ENCODE results near the gene PLK3. TPM values are rescaled to one million over a fixed set of nuclear protein-coding genes. Genes with fewer than 3 reads are reported as not detected.
A peak's percentile ranks its signal among the peaks of the same experiment; 100 is the strongest.
"Not testable (repeated sequence)": the region's sequence is repeated elsewhere in the genome, so short reads cannot be mapped to it uniquely, and the experiment has no call there.

Gene PLK3
- total and polyA plus RNA-seq, 12 donors: 4.4 to 51.8 (median 17.1) TPM

DNA sequence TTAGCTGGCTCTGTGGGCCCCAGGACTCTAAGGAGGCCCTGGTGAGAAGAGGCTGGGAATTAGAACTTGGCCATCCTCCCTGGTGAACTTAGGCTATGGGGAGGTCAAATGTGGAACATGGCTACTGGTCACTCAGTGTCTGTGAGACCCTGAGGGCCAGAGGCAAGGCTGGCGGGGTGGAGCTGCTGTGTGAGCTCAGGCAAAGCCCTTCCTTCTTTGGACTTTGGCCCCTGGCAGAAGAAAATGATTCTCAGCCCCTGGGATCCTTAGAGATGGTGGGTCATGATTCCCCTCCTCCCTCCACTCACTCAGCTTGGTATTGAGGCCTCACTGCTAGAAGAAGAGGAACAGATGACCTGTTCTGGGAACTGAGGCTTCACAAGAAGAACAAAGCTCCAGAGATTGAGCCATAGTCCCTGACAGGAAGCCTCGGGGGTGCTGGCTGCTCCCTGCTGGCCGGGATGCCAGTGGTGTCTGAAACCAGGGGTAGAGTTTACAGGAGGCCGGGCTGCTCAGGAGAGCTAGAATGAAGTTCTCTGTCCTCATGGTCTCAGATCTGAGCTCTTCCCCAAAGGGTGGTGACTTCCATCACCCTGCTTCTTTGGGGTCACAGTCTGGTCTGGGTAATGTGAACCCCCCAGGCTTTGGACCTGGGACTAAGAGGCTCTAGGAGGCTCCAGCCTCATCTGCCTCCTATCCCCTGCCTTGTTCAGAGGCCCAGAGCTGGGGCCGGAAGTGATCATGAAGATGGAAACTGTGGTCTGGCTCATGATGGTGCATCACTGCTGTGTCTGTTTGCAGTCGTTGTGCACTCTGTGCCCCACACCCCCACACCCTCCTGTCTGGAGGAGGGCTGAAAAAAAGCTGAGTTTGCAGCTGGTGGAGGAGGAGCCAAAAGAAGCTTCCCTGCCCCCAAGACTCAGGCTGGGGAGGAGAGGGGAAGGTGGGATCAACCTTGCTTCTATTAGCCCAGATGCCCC lies 9.1 kb downstream of the PLK3 start:
- TF ChIP-seq, protein P1, sequence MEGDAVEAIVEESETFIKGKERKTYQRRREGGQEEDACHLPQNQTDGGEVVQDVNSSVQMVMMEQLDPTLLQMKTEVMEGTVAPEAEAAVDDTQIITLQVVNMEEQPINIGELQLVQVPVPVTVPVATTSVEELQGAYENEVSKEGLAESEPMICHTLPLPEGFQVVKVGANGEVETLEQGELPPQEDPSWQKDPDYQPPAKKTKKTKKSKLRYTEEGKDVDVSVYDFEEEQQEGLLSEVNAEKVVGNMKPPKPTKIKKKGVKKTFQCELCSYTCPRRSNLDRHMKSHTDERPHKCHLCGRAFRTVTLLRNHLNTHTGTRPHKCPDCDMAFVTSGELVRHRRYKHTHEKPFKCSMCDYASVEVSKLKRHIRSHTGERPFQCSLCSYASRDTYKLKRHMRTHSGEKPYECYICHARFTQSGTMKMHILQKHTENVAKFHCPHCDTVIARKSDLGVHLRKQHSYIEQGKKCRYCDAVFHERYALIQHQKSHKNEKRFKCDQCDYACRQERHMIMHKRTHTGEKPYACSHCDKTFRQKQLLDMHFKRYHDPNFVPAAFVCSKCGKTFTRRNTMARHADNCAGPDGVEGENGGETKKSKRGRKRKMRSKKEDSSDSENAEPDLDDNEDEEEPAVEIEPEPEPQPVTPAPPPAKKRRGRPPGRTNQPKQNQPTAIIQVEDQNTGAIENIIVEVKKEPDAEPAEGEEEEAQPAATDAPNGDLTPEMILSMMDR (IDR thresholded peaks at IDR 0.05): peak in 3 of 6 experiments; percentile 2 to 19 (median 11)
- TF ChIP-seq POLR2A (IDR thresholded peaks at IDR 0.05): peak in 1 of 2 donors; percentile 17
- Histone ChIP-seq H3K9me3 (replicated peaks in 1 of 3) (no peaks in the 10 kb centered on the region), H3K27me3 (no peaks in the 10 kb centered on the region), H3K4me1 (replicated peaks in 1 of 2) (peaks cover 64 to 76% of the 10 kb centered on the region in 2 donors), H3K27ac (peak overlapping the region; percentile 96 to 100 (median 99)), H3K36me3 (replicated peaks in 1 of 2) (peaks cover 0 to 23% of the 10 kb centered on the region in 2 donors), H3K4me3 (peak overlapping the region in 1 of 4 donors; percentile 48)
- intact Hi-C loops (cut with DNase I): no loop called here
- DNase-seq: peak in 6 of 7 donors; percentile 62 to 83 (median 70)
- 24 to 26% (median 25%) methylated on average over 3 to 6 of the region's 6 CpGs; no CpG with 5 or more reads in 1 of the 4 donors for WGBS, 4 donors

- intact Hi-C loops (cut with DNase I): no loop called here
- 33 to 52% (median 42%) methylated on average over 9 to 12 of the region's 12 CpGs for WGBS, 4 donors
- peak; percentile 74 to 89 (median 86) for DNase-seq
Observed at GRCh38 chr1:44810101-44810761, 10.1 kb downstream of the PLK3 start.

DNA sequence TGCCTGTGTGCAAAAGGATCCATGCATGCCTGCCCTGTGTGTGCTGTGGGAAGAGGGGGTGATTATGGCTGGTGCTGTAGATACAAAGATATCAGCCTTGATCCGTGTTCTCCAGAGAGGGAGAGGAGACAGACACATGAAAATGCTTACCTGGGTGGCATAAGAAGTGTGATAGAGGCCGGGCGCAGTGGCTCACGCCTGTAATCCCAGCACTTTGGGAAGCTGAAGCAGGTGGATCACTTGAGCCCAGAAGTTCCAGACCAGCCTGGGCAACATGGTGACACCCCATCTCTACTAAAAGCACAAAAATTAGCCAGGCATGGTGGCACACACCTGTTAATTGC lies 10.6 kb downstream of the PLK3 start:
- Histone ChIP-seq H3K36me3 (replicated peaks in 1 of 2) (peaks cover 0 to 14% of the 10 kb centered on the region in 2 donors), H3K27ac (peak overlapping the region in 4 of 5 donors; percentile 96 to 100 (median 99)), H3K4me3 (peak overlapping the region in 1 of 4 donors; percentile 48), H3K4me1 (replicated peaks in 1 of 2) (peaks cover 64 to 77% of the 10 kb centered on the region in 2 donors)
- intact Hi-C loops (cut with DNase I); H3K27me3 ChIP-seq; H3K9me3 ChIP-seq (replicated peaks in 1 of 3): not testable (repeated sequence)
- peak in 2 of 7 donors; percentile 23 to 52 for DNase-seq
- 82 to 87% (median 84%) methylated on average over 4 of the region's 4 CpGs for WGBS, 4 donors

More at GRCh38 chr1:44810101-44810761, 10.1 kb downstream of the PLK3 start:
- TF ChIP-seq, protein P1 (IDR thresholded peaks at IDR 0.05): no peak
- TF ChIP-seq POLR2A (IDR thresholded peaks at IDR 0.05): peak in 1 of 2 donors; percentile 7
- Histone ChIP-seq H3K4me1 (replicated peaks in 1 of 2) (peaks cover 64 to 77% of the 10 kb centered on the region in 2 donors), H3K27ac (peak overlapping the region; percentile 1 to 100 (median 99)), H3K9me3 (replicated peaks in 1 of 3) (no peaks in the 10 kb centered on the region), H3K36me3 (replicated peaks in 1 of 2) (peaks cover 0 to 19% of the 10 kb centered on the region in 2 donors), H3K4me3 (peak overlapping the region in 1 of 4 donors; percentile 48), H3K27me3 (no peaks in the 10 kb centered on the region)

DNA sequence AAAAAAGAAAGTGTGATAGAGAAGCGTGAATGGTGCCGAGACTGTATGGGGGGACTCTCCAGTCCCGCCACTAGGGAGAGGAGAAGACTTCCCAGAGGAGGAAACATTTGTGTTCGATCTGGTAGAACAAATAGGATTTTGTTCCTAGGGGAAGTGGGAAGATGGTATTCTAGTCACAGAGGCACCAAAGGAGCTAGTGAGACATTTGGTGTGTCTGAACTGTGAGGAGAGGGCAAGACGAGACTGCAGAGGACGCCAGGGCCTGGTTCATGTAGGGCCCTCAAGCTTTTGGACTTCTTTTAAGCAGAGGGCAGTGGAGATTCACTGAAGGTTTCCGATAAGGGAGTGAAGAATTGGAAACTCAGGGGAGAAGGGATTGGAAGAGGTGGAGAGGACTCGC lies 11.1 kb downstream of the PLK3 start:
- Histone ChIP-seq H3K4me3 (no peak overlapping the region), H3K27ac (peak overlapping the region in 4 of 5 donors; percentile 96 to 100 (median 99)), H3K27me3 (no peaks in the 10 kb centered on the region), H3K36me3 (replicated peaks in 1 of 2) (peaks cover 0 to 9% of the 10 kb centered on the region in 2 donors), H3K9me3 (replicated peaks in 1 of 3) (no peaks in the 10 kb centered on the region), H3K4me1 (replicated peaks in 1 of 2) (peaks cover 60 to 72% of the 10 kb centered on the region in 2 donors)
- TF ChIP-seq POLR2A (IDR thresholded peaks at IDR 0.05): no peak
- TF ChIP-seq, protein P1 (IDR thresholded peaks at IDR 0.05): no peak
- intact Hi-C loops (cut with DNase I): no loop called here
- 61 to 70% (median 68%) methylated on average over 8 of the region's 8 CpGs for WGBS, 4 donors
- peak in 3 of 7 donors; percentile 15 to 27 (median 21) for DNase-seq

Measured in adrenal gland (tissue), 12 donors.